Measurements from ENCODE around the gene AKR1D1.
"Not testable (repeated sequence)": the region's sequence is repeated elsewhere in the genome, so short reads cannot be mapped to it uniquely, and the experiment has no call there.

AKR1D1 gene

DNA sequence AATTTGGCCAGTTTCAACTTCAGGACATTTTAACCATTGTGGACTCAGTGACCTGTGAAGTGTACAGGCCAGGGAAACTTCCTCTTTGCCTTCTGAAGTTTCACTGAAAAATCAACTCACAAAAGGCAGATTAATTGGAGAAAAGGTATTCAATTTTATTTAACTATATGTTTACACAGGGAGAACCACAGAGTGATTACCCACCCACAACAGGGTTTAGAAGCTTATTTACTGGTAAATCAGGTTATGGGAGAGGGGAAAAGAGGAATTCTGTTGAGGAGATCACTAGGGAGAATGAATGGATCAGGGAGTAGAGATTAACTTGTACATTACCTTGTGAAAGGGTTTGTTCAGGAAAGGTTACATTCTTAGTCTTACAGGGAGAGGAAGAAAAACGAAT is 1.7 kb upstream of the AKR1D1 start:
- no peak for DNase-seq (ENCODE audit: low read depth)

DNA sequence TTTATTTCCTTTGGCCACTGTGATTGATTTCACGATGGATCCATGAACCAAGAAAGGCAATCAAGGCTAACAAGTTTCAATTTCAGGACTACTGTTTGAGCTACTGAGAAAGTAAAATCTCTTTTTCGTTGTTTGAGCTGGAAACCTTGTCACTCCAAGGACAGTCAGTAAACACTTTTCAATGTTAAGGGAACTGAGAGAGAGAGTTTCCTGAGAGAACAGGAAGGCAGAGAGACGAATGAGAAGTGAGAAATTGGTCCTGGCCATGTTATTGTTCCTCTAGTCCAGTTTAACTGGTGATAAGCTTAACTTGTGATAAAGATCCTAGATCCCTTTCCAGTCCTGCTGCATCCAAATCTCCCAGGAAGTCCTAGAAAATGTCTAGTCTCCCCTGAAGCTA is 909 bp upstream of the AKR1D1 start:
- DNase-seq (ENCODE audit: low read depth), result no peak

DNA sequence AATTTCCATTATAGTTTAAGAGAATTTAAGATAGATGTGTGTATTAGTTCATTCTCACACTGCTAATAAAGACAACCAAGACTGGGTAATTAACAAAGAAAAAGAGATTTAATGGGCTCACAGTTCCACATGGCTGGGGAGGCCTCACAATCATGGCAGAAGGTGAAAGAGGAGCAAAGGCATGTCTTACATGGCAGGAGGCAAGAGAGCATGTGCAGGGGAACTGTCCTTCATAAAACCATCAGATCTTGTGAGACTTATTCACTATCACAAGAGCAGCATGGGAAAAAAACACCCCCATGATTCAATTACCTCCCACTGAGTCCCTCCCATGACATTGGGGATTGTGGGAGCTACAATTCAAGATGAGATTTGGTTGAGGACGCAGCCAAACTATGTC is 473 bp upstream of the AKR1D1 start:
- DNase-seq (ENCODE audit: low read depth), result not testable (repeated sequence)

DNA sequence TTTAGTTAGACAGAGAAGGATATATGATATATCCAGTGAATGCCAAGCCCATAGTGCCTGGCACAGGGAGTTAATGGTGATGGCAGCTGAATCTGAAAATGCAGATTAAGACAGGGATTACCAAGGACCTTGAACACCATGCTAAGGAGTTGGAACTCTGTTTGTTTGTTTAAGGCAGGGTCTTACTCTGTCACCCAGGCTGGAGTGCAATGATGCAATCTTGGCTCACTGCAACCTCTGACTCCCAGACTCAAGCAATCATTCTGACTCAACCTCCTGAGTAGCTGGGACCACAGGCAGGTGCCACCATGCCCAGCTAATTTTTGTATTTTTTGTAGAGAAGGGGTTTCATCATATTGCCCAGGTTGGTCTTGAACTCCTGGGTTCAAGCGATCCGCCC is 1.6 kb downstream of the AKR1D1 start:
- DNase-seq (ENCODE audit: low read depth), result no peak

DNA sequence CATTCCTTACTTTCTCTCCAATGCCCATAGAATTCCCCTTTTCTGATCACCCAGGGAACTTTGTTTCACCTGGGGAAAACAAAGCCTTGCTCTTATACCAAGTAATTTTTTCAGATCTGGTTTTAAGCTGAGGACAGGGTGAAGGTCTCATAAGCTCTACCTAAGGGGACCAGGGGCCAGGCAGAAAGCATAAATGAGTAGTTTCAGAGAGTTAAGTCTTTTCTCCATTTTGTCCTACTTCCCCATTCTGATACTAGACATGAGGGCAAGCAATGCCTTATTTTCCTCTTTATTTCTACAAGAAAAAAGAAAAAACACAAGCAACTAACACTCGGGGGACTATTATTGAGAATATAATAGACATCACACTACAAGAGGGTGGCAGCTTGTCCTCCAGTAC is 2.9 kb downstream of the AKR1D1 start:
- no peak for DNase-seq (ENCODE audit: low read depth)

DNA sequence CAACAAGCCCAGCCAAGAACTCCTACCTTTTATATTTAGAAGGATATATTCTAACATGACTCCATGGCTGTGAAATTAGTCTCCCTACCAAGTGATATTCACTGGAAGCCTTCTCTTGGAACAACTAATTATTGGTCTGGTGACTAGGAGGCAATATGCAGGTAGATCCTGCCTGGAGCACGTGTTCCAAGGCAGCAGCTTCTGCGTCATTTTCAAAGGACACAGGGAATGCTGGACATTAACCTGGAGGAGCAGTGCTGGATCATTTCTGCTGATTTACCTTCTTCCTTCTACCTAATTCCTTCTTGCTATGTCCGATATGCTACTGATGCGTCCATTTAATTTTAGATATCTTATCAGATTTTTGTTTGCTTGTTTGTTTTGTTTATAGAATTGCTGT is 5.6 kb downstream of the AKR1D1 start:
- no peak for DNase-seq (ENCODE audit: low read depth)

DNA sequence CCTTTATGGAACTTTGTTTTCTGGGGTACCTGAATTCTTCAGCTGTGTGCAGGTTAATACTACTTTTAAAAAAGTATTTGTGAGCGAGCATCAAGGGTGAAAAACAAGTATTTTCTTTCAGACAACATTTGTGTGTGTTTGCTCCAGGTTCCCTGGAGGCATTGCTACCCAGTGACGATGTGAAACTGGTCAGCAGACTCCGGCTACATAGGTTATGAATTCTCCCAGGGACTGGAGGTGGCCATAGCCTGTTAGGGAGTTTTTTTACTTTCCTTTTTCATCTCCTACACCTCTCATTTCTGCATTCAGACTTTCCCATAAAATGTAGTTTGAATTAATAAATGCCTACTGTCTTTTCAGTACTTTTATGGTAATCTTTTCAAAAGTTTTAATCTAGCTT is 7.6 kb downstream of the AKR1D1 start:
- DNase-seq (ENCODE audit: low read depth), result no peak

DNA sequence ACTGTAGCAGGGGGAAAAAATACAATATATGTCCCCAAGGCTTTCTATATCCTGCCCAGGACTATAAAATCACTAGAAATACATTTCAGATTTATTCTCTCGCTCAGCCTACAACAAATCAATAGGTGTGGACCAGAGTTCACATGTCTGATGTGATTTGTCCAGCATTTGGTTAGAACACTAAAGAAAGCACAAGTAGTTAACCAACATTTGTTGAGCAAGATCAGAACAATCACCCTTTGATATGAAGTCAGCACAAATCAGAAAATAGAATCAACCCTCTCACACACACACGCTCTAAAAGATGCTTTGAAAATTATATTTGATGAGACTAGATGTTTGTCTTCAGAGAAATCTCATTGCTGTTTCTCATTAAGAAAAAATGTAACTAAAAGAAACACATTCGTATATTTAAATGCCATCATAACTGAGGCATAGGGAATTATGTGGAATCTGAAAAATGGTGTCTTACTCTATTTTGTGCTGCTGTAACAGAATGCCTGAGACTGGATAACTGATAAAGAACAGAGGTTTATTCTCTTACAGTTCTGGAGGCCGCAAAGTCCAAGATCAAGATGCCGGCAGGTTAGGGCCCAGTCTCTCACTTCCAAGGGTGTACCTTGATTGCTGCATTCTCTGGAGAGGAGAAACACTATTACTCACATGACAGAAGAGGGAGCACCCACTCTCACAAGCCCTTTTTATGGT is 10.5 kb downstream of the AKR1D1 start:
- no peak for DNase-seq (ENCODE audit: low read depth)

DNA sequence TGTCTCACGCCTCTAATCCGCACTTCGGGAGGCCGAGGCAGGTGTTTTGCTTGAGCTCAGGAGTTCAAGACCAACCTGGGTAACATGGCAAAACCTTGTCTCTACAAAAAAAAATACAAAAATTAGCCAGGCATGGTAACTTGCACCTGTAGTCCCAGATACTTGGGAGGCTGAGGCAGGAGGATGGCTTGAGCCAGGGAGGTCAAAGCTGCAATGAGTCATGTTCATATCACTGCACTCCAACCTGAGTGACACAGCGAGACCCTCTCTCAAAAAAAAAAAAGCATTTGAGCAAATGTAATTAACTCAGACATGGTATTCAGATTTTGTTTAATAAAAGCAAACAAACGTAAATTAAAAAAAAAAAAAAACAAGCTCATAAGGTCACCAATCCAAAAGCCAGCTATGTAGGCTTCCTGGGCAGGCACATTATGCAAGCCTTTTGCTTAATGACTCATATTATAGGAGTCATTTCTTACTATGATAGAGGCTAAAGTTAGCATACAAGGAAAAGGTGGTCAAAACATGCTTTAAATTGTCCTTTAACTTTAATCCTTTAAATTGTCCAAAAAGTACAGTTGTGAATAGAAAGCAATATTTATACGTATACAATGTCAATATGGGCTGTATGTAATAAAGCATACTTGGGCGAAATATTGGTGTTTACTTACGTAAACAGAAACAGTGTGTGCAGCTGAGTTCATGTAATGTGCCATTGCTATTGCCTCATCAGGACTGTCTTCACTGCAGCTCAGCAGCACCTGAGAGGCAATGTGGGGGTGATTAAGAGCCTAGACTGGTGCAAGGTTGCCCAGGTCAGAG is 13.0 kb downstream of the AKR1D1 start:
- no peak for DNase-seq (ENCODE audit: low read depth)

DNA sequence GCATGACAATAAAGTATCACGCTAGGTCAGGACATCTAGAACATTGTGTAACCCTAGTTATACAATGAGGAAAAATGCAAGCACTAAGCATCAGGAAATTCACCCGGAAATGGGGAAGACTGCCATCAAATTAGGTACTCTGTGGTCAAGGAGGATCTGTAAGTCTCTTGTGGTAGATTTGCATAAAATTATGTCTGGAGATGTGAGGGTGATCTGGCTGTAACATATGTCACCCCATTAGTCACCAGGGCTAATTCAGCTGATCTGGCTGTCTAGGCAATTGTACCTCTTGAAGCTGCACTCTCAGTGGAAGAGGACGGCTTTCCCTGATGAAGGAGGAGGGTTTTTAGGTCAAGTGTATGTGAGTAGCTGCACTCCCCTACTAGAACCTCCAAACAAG is 14.8 kb downstream of the AKR1D1 start:
- DNase-seq (ENCODE audit: low read depth), result no peak

DNA sequence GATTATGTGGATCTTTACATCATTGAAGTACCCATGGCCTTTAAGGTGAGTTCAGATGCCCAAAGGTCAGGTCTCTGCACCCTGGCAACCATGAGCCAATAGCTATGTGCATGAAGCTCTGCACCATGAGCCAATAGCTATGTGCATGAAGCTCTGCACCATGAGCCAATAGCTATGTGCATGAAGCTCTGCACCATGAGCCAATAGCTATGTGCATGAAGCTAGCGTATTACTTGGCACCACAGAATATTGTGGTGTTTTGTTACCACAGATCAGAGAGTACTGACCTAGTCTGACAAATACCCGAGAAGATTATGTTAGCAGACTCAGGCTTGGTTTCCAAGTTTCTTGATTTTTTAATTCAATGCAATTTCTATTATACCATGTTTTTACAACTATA is 15.6 kb downstream of the AKR1D1 start:
- DNase-seq (ENCODE audit: low read depth), result not testable (repeated sequence)

DNA sequence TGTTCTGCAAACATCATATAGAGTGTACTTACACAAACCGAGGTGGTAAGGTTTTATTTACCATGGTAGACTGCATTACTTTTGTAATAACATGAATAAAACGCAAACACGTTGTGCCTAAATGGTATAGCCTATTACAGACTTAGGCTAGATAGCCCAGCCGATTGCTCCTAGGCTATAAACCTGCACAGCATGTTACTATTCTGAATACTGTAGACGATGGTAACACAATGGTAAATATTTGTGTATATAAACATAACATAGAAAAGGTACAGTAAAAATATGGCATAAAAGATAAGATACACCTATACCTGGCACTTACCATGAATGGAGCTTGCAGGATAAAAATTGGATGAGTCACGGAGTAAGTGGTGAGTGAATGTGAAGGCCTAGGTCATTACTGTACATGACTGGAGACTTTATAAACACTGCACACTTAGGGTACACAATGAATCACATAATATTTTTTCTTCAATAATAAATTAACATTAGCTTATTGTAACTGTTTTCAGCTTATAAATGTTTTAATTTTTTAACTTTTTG is 16.3 kb downstream of the AKR1D1 start:
- DNase-seq (ENCODE audit: low read depth), result no peak

DNA sequence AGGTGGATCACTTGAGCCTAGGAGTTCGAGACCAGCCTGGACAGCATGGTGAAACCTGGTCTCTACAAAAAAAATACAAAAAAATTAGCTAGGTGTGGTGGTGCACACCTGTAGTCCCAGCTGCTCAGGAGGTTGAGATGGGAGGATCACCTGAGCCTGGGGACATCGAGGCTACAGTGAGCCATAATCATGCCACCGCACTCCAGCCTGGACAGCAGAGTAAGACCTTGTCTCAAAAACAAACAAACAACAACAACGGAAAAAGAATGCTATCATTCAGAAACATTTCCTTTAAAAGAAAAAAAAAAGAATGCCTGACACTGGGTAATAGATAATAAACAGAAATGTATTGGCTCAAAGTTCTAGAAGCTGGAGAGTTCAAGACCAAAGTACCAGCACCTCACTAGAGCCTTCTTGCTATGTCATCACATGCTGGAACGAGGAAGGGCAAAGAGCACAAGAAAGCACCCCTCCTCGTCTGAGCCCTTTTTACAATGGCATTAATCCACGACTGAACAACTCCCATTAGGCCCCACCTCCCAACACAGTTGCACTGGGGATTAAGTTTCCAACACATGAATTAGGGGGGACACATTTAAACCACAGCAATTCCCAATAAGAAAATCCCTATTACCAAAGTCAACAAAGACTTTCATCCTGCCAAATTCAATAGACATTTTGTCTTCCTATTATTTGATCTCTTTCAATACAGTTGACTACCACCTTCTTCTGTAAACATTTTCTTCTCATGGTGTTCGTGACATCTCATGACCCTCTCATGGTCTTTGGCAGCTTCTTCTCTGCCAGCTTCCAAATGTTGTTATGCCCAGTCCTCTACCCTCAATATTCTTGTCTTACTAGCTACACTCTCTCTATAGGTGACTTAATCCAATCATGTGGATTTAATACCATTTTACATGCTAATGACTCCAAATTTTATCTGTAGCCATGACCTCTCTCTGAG is 20.0 kb downstream of the AKR1D1 start:
- DNase-seq (ENCODE audit: low read depth), result no peak

DNA sequence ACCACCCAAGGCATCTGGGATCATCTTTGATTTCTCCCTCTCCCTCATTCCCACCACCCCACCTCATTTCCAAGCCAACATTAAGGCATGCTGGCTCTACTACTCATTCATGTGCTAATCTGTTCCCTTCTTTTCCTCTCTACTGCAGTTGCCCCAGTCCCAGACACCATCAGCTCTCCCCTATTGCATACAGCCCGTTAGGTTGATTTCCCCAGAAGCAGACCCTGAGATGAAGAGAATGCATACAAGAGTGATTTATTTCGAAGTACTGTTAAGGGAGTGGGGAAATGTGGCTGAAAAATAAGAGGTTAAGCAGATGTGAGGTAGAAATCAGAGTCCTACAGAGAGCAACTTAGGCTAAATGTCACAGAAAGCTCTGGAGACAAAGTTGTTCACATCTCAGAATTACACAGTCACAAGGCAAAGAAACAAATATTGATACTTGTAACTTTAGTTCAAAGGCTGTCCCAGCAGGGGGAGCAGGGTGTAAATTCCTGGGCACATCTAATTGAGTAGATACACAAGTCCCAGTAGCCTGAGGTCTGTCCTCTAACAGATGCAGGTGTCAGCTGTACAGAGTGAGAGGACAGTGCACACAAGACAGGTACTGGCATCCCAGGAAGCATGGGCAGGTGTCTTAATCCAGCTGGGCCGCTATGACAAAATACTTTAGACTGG is 20.9 kb downstream of the AKR1D1 start:
- DNase-seq (ENCODE audit: low read depth), result no peak

DNA sequence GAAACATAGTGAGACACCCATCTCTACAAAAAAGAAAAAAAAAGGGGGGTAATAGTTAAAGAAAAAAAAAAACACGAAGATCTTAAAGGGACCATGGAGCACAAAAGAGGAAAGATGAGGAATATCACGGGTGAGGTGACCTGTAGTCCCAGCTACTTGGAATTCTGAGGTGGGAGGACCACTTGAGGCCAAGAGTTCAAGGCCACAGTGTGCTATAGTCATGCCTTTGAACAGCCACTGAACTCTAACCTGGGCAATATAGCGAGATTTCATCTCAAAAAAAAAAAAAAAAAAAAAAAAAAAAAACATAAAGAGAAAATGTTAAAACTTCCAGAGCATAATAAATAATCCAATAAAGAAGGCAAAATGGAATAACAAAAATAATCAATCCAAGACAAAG is 23.6 kb downstream of the AKR1D1 start:
- DNase-seq (ENCODE audit: low read depth), result no peak

DNA sequence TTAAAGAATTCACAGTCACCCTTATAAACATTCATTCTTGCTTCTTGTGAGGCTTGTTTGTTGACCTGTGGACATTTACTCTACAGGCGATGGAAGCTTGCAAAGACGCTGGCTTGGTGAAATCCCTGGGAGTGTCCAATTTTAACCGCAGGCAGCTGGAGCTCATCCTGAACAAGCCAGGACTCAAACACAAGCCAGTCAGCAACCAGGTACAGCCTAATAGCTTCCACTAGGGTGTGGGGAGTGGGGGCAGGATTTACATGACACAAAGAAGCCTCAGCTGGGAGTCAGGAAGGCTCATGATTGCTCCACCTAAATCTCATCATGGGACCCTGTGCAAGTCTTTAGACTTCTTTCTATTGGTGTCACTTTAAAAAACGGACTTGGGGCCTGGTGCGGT is 29.0 kb downstream of the AKR1D1 start:
- no peak for DNase-seq (ENCODE audit: low read depth)

DNA sequence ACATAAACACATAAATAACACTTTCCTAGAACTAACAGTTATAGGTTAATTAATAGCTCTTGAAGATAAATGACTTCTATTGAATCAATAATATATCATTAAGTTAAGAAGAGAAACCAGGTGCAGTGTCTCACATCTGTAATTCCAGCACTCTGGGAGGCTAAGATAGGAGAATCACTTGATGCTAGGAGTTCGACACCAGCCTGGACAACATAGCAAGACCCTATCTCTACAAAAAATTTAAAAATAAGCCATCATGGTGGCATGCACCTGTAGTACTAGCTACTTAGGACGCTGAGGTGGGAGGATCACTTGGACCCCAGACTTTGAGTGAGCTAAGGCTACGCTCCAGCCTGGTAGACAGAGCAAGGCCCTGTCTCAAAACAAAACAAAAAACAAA is 38.8 kb downstream of the AKR1D1 start:
- DNase-seq (ENCODE audit: low read depth), result no peak

DNA sequence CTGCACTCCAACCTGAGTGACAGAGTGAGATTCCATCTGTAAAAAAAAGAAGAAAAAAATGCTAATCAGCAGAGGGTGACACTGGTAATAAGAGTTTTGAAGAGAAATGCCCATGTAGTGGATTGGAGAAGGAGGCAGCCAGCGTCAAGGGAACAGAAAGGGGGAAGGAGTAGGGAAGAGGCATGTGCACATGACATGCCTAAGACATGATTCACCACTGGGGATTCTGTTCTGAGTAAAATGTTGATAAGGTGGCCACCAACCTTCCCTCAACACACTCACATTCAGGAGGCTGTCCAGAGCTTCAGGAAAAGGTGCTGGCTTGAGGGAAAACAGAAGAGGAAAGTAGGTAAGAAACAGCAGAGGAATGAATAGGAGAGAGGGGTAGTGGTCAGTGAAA is 39.9 kb downstream of the AKR1D1 start:
- no peak for DNase-seq (ENCODE audit: low read depth)

DNA sequence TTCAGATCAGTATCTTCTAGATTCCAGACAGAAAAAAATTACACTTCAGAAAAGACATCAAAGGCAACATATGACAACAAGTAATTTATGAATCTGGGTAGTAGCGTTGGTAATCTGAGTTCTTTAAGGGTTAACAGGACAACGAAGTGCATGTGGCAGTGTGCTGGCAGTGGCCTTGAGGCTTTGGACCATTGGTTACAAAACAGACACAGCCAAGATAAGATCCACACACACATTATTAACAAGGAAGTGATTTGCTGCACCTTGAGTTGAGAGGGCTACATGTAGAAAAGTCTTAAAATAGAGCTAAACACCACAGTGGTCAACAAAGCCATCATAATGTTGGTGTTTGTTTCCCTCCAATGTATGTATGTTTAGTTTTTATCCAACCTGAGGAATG is 40.6 kb downstream of the AKR1D1 start:
- DNase-seq (ENCODE audit: low read depth), result no peak

DNA sequence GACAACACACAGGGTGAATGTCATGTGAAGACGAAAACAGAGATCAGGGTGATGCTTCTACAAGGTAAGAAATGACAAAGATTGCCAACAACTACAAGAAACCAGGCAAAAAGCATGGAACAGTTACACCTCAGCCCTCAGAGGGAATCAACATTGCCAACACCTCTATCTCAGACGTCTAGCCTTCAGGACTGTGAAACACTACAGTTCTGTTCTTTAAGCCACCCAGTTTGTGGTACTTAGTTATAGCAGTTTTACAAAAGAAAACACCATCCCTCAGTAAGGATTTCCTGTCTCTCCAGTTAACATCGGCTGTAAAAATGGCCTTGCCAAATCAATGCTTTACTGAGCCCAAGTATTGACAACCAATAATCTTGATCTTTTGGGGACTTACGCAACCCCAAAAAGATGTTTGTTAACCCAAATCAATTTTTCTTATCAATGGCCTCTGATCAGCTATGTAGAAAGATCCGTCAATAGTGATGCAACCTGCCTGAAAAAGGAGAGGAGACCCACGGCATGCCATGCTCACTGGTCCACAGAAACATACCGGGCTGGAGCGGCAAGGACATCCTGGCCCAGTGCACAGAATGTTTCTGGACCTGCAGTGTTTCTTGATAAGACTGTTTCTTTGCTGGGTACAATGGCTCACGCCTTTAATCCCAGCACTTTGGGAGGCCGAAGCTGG is 44.0 kb downstream of the AKR1D1 start:
- no peak for DNase-seq (ENCODE audit: low read depth)

DNA sequence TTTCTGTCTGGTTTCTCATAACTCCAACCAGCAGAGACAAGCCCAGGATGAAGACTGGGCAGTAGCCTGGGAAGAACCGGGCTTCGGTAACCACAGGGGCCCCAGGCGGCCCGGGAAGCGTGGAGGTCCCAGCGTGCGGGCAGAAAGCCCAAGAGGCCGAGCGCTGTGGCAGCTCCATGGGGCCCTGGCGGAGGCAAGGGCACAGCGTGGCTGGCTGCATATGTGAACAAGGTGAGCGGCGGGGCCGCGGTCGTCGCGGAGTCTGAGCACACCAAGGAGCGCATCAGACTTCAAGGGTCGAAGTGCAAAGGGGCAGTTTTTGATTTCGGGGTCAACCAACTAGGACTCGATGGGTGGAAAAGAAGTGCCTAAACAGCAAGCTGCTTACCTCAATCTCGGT is 45.9 kb downstream of the AKR1D1 start:
- no peak for DNase-seq (ENCODE audit: low read depth)

Data from stimulated activated CD8-positive, alpha-beta memory T cell treated with anti-CD3 and anti-CD28 coated beads, Interleukin-7, amount 100 ng/mL, for 24 hours (primary cell).